Lung microvascular endothelial cell (primary cell): ENCODE data around the gene SDK1. TPM values are rescaled to one million over a fixed set of nuclear protein-coding genes. Genes with fewer than 3 reads are reported as not detected.
"Not testable (repeated sequence)": the region's sequence is repeated elsewhere in the genome, so short reads cannot be mapped to it uniquely, and the experiment has no call there.

ENCODE experiments used
- DNase-seq, 2 donors: peaks; one replicate each; pipeline versions ENCODE4 v3.0.0 to v3.0.0-alpha.2; 2010; ENCODE audit warnings: low read depth in 2 of 2
- total RNA-seq: library from RNA; depleted of rRNA; stranded (reverse); fragments of >200 nt; gene quantifications from 2 replicates; pipeline ENCODE4 v1.2.1, GENCODE V29; 2014

Gene SDK1
- total RNA-seq, 1 donor from 2014 or later = 0.79 TPM

GRCh38 chr7:3657206-3657605 lies 356.2 kb downstream of the SDK1 start:
- no peak for DNase-seq

- no peak for DNase-seq
These were observed 367.7 kb downstream of the SDK1 start for GRCh38 chr7:3668743-3669142.

- DNase-seq = peak in 1 of 2 donors; percentile 3
These were observed 369.8 kb downstream of the SDK1 start for GRCh38 chr7:3670898-3671297.

GRCh38 chr7:3673524-3673923 lies 372.5 kb downstream of the SDK1 start:
- peak; percentile 15 to 32 for DNase-seq

- DNase-seq = no peak
These were observed 377.3 kb downstream of the SDK1 start for GRCh38 chr7:3678314-3678810.

GRCh38 chr7:3682028-3682710 lies 381.1 kb downstream of the SDK1 start:
- DNase-seq = peak; percentile 5 to 17

- DNase-seq = no peak
These were observed 382.8 kb downstream of the SDK1 start for GRCh38 chr7:3683546-3684539.

- DNase-seq = no peak
These were observed 387.0 kb downstream of the SDK1 start for GRCh38 chr7:3688071-3688470.

- DNase-seq = no peak
These were observed 387.8 kb downstream of the SDK1 start for GRCh38 chr7:3688842-3689241.

GRCh38 chr7:3691478-3692158 lies 390.6 kb downstream of the SDK1 start:
- DNase-seq = no peak

GRCh38 chr7:3695602-3696001 lies 394.6 kb downstream of the SDK1 start:
- DNase-seq = no peak

GRCh38 chr7:3696113-3696512 lies 395.1 kb downstream of the SDK1 start:
- DNase-seq = no peak

GRCh38 chr7:3697472-3697871 lies 396.4 kb downstream of the SDK1 start:
- DNase-seq = no peak

- no peak for DNase-seq
These were observed 404.2 kb downstream of the SDK1 start for GRCh38 chr7:3705258-3705657.

GRCh38 chr7:3706091-3706490 lies 405.0 kb downstream of the SDK1 start:
- not testable (repeated sequence) for DNase-seq

- no peak for DNase-seq
These were observed 409.1 kb downstream of the SDK1 start for GRCh38 chr7:3710122-3710521.

- DNase-seq = no peak
These were observed 409.5 kb downstream of the SDK1 start for GRCh38 chr7:3710531-3710930.

- DNase-seq = no peak
These were observed 411.8 kb downstream of the SDK1 start for GRCh38 chr7:3712841-3713240.

- no peak for DNase-seq
These were observed 420.4 kb downstream of the SDK1 start for GRCh38 chr7:3721422-3721821.

- peak in 1 of 2 donors; percentile 7 for DNase-seq
These were observed 421.4 kb downstream of the SDK1 start for GRCh38 chr7:3722396-3722922.
